Trophoblast cell (in vitro differentiated cells and primary cell): ENCODE results near the gene TMEM127.

Experiments used
- DNase-seq, 2 donors: peaks; one replicate each; pipeline ENCODE4 v3.0.0-alpha.2; 2016
- H2AFZ ChIP-seq: 2 replicates; pipeline ENCODE4 v1.6.1; 2013; ENCODE audit warnings: low read length, moderate library complexity, mild to moderate bottlenecking; ENCODE audit not compliant: insufficient read depth, poor library complexity
- H2AK5ac ChIP-seq: 2 replicates; pipeline ENCODE4 v1.6.1; 2013; ENCODE audit warnings: mild to moderate bottlenecking, low read length
- H2BK120ac ChIP-seq: 2 replicates; pipeline ENCODE4 v1.6.1; 2013; ENCODE audit warnings: low read length, mild to moderate bottlenecking, moderate library complexity; ENCODE audit not compliant: insufficient read depth, poor library complexity
- H2BK12ac ChIP-seq: 2 replicates; pipeline ENCODE4 v1.6.1; 2013; ENCODE audit warnings: mild to moderate bottlenecking, low read length, moderate library complexity
- H2BK5ac ChIP-seq: 2 replicates; pipeline ENCODE4 v1.6.1; 2013; ENCODE audit warnings: low read length, low read depth, moderate library complexity, mild to moderate bottlenecking; ENCODE audit not compliant: poor library complexity
- H3K14ac ChIP-seq: 2 replicates; pipeline ENCODE4 v1.6.1; 2013; ENCODE audit warnings: mild to moderate bottlenecking, low read length
- H3K18ac ChIP-seq: 2 replicates; pipeline ENCODE4 v1.6.1; 2013; ENCODE audit warnings: mild to moderate bottlenecking, low read length
- H3K23ac ChIP-seq: 2 replicates; pipeline ENCODE4 v1.6.1; 2013; ENCODE audit warnings: low read length
- H3K27ac ChIP-seq: 2 replicates; pipeline ENCODE4 v1.5.1; 2013; ENCODE audit warnings: low read depth, mild to moderate bottlenecking, inconsistent platforms, low read length, moderate library complexity
- H3K27me3 ChIP-seq: 2 replicates; pipeline ENCODE4 v1.6.1; 2013; ENCODE audit warnings: inconsistent platforms, mild to moderate bottlenecking, low read length, moderate library complexity; ENCODE audit not compliant: insufficient read depth
- H3K36me3 ChIP-seq, 2 experiments: 1 replicate in 1 of 2; 2 replicates in 1 of 2; pipeline ENCODE4 v1.6.1; 2013; ENCODE audit warnings: low read length in 2 of 2, mild to moderate bottlenecking in 2 of 2, moderate library complexity in 1 of 2; ENCODE audit not compliant: insufficient read depth in 2 of 2, control insufficient read depth in 1 of 2
- H3K4ac ChIP-seq: 2 replicates; pipeline ENCODE4 v1.6.1; 2013; ENCODE audit warnings: low read depth, mild to moderate bottlenecking, low read length, moderate library complexity
- H3K4me1 ChIP-seq, 2 experiments: 1 replicate in 1 of 2; 2 replicates in 1 of 2; pipeline ENCODE4 v1.6.1; 2013; ENCODE audit warnings: low read length in 2 of 2, mild to moderate bottlenecking in 2 of 2, moderate library complexity in 1 of 2; ENCODE audit not compliant: insufficient read depth in 2 of 2, control insufficient read depth in 1 of 2
- H3K4me2 ChIP-seq: 2 replicates; pipeline ENCODE4 v1.6.1; 2013; ENCODE audit warnings: inconsistent platforms, mild to moderate bottlenecking, low read length, moderate library complexity
- H3K4me3 ChIP-seq: 2 replicates; pipeline ENCODE4 v1.5.1; 2013; ENCODE audit warnings: mild to moderate bottlenecking, low read depth, low read length, inconsistent platforms
- H3K79me1 ChIP-seq: one replicate; pipeline ENCODE4 v1.6.1; 2013; ENCODE audit warnings: low read length
- H3K79me2 ChIP-seq: 2 replicates; pipeline ENCODE4 v1.6.1; 2013; ENCODE audit warnings: low read length, mild to moderate bottlenecking; ENCODE audit not compliant: control insufficient read depth, insufficient read depth, poor library complexity
- H3K9ac ChIP-seq: 2 replicates; pipeline ENCODE4 v1.6.1; 2013; ENCODE audit warnings: mild to moderate bottlenecking, low read length
- H3K9me3 ChIP-seq: 2 replicates; pipeline ENCODE4 v1.6.1; 2013; ENCODE audit warnings: low read depth, mild to moderate bottlenecking, control low read depth, inconsistent platforms, low read length; ENCODE audit not compliant: insufficient read depth
- H4K12ac ChIP-seq: 2 replicates; pipeline ENCODE4 v1.6.1; 2013; ENCODE audit warnings: low read depth, mild to moderate bottlenecking, low read length, moderate library complexity
- H4K8ac ChIP-seq: 2 replicates; pipeline ENCODE4 v1.6.1; 2013; ENCODE audit warnings: low read depth, mild to moderate bottlenecking, low read length, moderate library complexity
- H4K91ac ChIP-seq: one replicate; pipeline ENCODE4 v1.6.1; 2013; ENCODE audit warnings: low read depth, mild to moderate bottlenecking, low read length, moderate library complexity
- WGBS: extraction: QIAGEN DNeasy Blood & Tissue Kit; methylation state at CpG from one replicate; pipeline ENCODE4 v1.1.7; 2013; ENCODE audit warnings: missing lambda C conversion rate; ENCODE audit not compliant: insufficient read length, insufficient coverage; ENCODE audit errors: extremely low coverage; 5-methylcytosine and 5-hydroxymethylcytosine counted together

Gene TMEM127

GRCh38 chr2:96267159-96267971 lies 1.6 kb upstream of the TMEM127 start:
- no peaks in the 10 kb centered on the region for H3K27me3 ChIP-seq
- H2BK5ac ChIP-seq, result no peak overlapping the region
- peak overlapping the region; percentile 31 for H3K18ac ChIP-seq
- no peak overlapping the region for H3K14ac ChIP-seq
- no peak overlapping the region for H4K91ac ChIP-seq
- H3K4me3 ChIP-seq, result no peak overlapping the region
- DNase-seq, result peak in 1 of 2 donors; percentile 22
- peaks cover 21 to 39% of the 10 kb centered on the region in 2 experiments for H3K36me3 ChIP-seq
- H2AFZ ChIP-seq, result no peak overlapping the region
- no peak overlapping the region for H2BK120ac ChIP-seq
- H3K27ac ChIP-seq, result no peak overlapping the region
- H3K9me3 ChIP-seq, result no peaks in the 10 kb centered on the region
- no peak overlapping the region for H3K9ac ChIP-seq
- H3K4me2 ChIP-seq, result peak overlapping the region; percentile 88
- no CpG with 5 or more reads among the region's 12 CpGs for WGBS
- H4K8ac ChIP-seq, result no peak overlapping the region
- peaks cover 6% of the 10 kb centered on the region for H3K79me1 ChIP-seq
- no peak overlapping the region for H3K23ac ChIP-seq
- peaks cover 5% of the 10 kb centered on the region for H3K79me2 ChIP-seq
- no peak overlapping the region for H4K12ac ChIP-seq
- peaks cover 5 to 6% of the 10 kb centered on the region in 2 experiments for H3K4me1 ChIP-seq
- no peak overlapping the region for H2AK5ac ChIP-seq
- H2BK12ac ChIP-seq, result no peak overlapping the region
- peak overlapping the region; percentile 48 for H3K4ac ChIP-seq

GRCh38 chr2:96265349-96265839 lies 403 bp downstream of the TMEM127 start:
- Histone ChIP-seq H3K27me3 (no peaks in the 10 kb centered on the region), H2BK120ac (peak overlapping the region; percentile 70), H3K36me3 (peaks cover 19 to 30% of the 10 kb centered on the region in 2 experiments), H3K79me2 (peaks cover 5% of the 10 kb centered on the region), H3K4me2 (peak overlapping the region; percentile 97), H4K8ac (peak overlapping the region; percentile 95), H3K18ac (peak overlapping the region; percentile 83), H3K4ac (peak overlapping the region; percentile 80), H2BK5ac (peak overlapping the region; percentile 23), H2BK12ac (no peak overlapping the region), H3K79me1 (peaks cover 6% of the 10 kb centered on the region), H3K23ac (no peak overlapping the region), H2AK5ac (no peak overlapping the region), H4K12ac (peak overlapping the region; percentile 82), H2AFZ (peak overlapping the region; percentile 90), H3K14ac (peak overlapping the region; percentile 85), H3K9me3 (no peaks in the 10 kb centered on the region), H3K4me3 (peak overlapping the region; percentile 87), H3K9ac (peak overlapping the region; percentile 78), H3K4me1 (peaks cover 10 to 13% of the 10 kb centered on the region in 2 experiments), H4K91ac (peak overlapping the region; percentile 80), H3K27ac (no peak overlapping the region)
- no CpG with 5 or more reads among the region's 49 CpGs for WGBS
- peak in 1 of 2 donors; percentile 32 for DNase-seq

GRCh38 chr2:96264656-96265348 lies 995 bp downstream of the TMEM127 start:
- H4K91ac ChIP-seq, result no peak overlapping the region
- peak overlapping the region; percentile 87 for H3K4me3 ChIP-seq
- peak overlapping the region; percentile 78 for H3K9ac ChIP-seq
- WGBS, result 100% methylated on average over 2 of the region's 33 CpGs
- no peak overlapping the region for H3K27ac ChIP-seq
- H2BK120ac ChIP-seq, result no peak overlapping the region
- no peak overlapping the region for H3K18ac ChIP-seq
- no peak for DNase-seq
- H3K9me3 ChIP-seq, result no peaks in the 10 kb centered on the region
- peak overlapping the region; percentile 52 for H3K23ac ChIP-seq
- H3K4me2 ChIP-seq, result peak overlapping the region; percentile 97
- no peak overlapping the region for H2BK12ac ChIP-seq
- no peak overlapping the region for H4K12ac ChIP-seq
- no peak overlapping the region for H2AK5ac ChIP-seq
- H2AFZ ChIP-seq, result no peak overlapping the region
- peaks cover 5% of the 10 kb centered on the region for H3K79me2 ChIP-seq
- H3K36me3 ChIP-seq, result peaks cover 19 to 30% of the 10 kb centered on the region in 2 experiments
- peaks cover 6% of the 10 kb centered on the region for H3K79me1 ChIP-seq
- no peak overlapping the region for H3K14ac ChIP-seq
- H2BK5ac ChIP-seq, result no peak overlapping the region
- peaks cover 14 to 16% of the 10 kb centered on the region in 2 experiments for H3K4me1 ChIP-seq
- no peak overlapping the region for H4K8ac ChIP-seq
- peak overlapping the region; percentile 63 for H3K4ac ChIP-seq
- H3K27me3 ChIP-seq, result no peaks in the 10 kb centered on the region

- Histone ChIP-seq H3K27me3 (no peaks in the 10 kb centered on the region), H3K4me2 (peak overlapping the region; percentile 13), H3K4me1 (peaks cover 14 to 16% of the 10 kb centered on the region in 2 experiments), H3K23ac (no peak overlapping the region), H3K4ac (peak overlapping the region; percentile 49), H2AK5ac (no peak overlapping the region), H3K79me1 (peaks cover 6% of the 10 kb centered on the region), H3K36me3 (peaks cover 20 to 33% of the 10 kb centered on the region in 2 experiments), H3K9me3 (no peaks in the 10 kb centered on the region), H3K79me2 (peaks cover 5% of the 10 kb centered on the region), H4K12ac (no peak overlapping the region), H3K14ac (no peak overlapping the region), H3K18ac (no peak overlapping the region), H4K8ac (no peak overlapping the region), H2BK5ac (no peak overlapping the region), H3K4me3 (no peak overlapping the region), H2BK120ac (no peak overlapping the region), H3K9ac (peak overlapping the region; percentile 3), H4K91ac (no peak overlapping the region), H2AFZ (no peak overlapping the region), H3K27ac (no peak overlapping the region), H2BK12ac (no peak overlapping the region)
- no peak for DNase-seq
- no CpG with 5 or more reads among the region's 4 CpGs for WGBS
These were observed 1.7 kb downstream of the TMEM127 start for GRCh38 chr2:96264086-96264485.
